Fibroblast of skin of right biceps (primary cell): ENCODE data around the gene NEK7.
"Not testable (repeated sequence)": the region's sequence is repeated elsewhere in the genome, so short reads cannot be mapped to it uniquely, and the experiment has no call there.

Experiments
- DNase-seq: peaks from one replicate; pipeline ENCODE4 v3.0.0-alpha.2; 2013

NEK7 gene

DNA sequence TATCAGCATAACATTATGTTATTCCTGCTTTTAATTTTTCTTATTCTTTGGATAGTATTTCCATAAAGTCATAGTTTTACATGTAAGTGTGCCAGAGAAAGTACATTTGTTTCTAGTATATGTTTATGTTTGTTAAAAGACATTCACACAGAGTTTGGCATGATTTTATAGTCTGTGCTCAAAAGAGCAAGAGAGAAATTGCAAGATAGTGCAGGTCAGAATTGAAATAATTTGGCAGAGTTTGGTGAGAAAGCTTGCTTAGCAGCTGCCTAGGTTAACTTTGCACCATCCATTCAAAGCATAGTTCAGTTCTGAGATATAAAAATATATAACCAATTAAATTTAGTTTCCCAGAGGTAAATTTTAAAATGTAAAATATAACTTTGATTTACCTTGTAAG, 17.0 kb downstream of the NEK7 start:
- no peak for DNase-seq

DNA sequence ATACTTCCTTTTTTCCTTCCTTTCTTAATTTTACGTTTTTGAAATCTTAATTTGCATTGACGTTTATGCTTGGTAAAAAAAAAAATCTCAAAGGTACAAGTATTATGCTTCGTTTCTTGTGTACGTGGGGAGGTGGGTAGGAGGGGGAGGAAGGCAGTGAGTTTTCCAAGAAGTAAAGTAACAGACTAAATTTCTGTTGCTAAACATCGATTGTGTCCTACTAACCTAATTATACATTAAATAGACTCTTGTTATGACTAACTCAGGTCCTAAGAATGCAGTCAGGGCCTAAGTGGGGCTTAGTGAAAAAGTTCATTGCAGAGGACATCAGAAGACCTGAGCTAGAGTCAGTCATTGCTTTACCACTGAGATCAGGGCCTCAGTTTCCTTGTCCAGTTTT, 17.5 kb downstream of the NEK7 start:
- peak; percentile 38 for DNase-seq

DNA sequence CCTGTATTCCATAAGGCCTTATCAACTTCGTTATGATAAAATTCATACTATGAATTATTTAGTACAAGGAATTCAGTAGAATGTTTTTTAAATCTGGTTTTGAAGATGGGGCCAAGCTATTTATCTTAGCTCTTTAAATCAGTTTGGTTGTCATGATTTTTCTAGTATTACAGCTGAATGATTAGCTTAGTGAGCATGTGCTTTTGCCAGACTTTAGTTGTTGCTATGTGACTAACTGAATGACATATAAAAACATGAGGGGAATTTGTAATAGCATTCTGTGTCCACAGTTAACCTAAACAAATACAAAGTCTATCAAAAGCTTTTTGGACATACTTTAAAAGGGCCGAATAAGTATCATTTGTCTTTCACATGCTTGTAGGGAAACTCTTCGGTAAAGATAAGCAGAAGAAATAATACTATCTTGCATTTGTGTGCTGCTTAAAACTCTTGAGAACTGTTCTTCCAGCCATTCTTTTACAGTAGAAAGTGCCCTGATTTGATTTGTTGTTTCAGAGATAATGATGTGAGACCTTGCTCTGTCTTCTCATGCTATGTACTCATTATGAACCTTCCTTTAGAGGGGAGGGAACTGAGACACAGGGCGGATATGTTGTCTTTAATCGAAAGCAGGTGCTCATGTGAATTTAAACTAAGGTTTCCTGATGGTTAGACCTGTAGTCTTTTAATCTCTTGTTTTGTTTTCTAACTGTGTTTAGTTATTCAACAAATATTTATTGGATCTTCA, 18.8 kb downstream of the NEK7 start:
- peak; percentile 43 for DNase-seq

DNA sequence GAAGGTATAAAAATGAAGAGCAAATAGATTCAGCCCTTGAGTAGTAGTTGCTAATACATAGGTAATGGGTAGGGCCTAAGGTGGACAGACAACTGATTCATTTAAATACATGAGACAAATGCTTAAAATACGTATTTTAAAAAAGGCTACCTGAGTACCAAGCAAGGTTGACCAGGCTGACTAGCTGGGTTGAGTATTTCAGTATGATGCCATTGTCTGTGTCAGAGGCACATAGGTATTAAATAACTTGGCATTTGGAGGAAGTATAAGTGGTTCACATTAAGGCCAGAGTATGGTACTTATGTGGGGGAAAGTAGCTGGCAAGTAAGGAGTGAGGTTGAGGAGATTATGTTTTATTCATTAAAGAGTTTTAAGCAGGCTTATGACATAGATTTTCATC, 19.4 kb downstream of the NEK7 start:
- no peak for DNase-seq

DNA sequence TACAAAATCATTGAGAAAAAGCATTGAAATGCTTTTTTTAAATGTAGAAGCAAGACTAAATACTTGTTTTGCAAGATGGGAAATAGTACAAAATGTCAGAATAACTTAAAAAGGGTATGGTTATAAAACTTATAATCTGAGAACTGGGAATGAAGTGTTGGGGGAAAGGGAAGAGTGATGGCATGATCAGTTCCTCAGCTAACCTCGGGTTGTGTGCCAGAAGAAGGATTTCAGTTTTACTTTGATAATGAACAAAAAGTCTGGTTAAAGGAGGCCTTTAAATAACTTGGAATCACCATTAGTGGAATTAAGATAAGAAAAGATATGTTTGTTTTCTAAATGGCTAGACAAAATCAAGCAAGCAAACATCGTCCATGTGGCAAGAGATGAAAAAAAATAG, 20.7 kb downstream of the NEK7 start:
- DNase-seq, result no peak

DNA sequence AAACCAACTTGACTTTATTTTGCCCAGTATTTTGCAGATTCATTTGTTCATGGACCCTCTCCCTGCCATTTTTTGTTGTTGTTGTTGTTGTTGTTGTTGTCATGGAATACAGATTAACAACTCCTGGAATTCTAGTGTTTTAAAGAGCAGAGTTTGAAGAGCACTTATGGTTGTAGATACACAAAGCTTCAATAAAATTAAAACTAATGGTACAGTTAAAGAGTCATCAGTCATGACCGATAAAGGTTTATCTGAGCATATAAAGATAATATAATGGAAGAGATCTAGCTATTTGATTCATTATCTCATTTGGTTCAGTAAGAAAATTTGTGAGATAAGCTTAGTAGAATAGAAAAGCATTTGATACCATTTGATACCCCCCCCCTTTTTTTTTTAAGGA, 21.8 kb downstream of the NEK7 start:
- no peak for DNase-seq

DNA sequence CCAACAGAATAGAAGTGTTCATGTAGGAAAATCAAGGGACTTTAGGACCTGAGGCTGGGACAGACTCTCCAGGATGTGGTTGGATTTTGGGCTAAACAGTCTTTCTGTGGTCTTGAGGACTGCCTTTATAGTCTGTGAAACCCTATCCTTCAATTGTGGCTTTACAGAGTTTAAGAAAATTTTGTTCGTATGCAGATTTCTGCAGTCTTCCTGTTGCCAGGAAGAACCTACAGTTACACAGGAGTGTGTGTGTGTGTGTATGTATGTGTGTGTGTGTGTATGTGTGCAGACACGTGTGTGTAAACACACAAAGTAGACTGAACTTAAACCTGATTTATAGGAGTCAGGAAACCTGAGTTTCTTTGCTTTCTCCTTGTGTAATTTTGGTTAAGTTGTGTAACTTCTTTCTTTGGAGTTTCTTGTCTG, 22.8 kb downstream of the NEK7 start:
- DNase-seq, result peak; percentile 74

DNA sequence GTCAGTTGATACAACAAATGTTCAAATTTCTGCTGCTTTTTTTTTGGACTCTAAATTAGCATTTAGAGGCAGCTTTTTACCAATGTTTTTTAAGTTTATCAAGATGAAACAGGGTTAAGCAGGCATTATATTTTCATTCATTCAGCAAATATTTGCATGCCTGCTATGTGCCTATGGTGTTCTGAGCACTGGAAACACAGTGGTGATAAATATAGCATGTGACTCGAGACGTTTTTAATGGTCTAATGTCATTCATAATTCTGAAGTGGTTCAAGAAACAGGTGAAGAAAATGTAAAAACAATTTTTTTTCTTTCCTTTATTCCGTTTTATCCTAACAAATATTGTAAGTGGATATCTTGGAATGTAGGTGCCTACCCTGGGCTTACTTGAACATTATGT, 26.8 kb downstream of the NEK7 start:
- DNase-seq, result no peak

DNA sequence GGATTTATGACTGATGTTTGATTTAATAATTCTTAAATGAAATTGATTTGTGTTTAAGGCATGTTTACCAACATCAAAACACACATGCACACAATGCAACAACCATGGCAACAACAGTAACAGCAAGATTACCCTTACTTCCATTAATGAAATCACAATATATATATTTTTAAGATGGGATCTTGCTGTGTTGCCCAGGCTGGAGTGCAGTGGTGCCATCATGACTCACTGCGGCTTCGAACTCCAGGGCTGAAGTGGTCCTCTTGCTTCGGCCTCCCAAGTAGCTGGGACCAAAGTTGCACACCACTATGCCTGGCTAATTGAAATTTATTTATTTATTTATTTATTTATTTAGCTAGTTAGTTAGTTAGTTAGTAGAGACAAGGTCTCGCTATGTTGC, 27.7 kb downstream of the NEK7 start:
- DNase-seq, result no peak

DNA sequence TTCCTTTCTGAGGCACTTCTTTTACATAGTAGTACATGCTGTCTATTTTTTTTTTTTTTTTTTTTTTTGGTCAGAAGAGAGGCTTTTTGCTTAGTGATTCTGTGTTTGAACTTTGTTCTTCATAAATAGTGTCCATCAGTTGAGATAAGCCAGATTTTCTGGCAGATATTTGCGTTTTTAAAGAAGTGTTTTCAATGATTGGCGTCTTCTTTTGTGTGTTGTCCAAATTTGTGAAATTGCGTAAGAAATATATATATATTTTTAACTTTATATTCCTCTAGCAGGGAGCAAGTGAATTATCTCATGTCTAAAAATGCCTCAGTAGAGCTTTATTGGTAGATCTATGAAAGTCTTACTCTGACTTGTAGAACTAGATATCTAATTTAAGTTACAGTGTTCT, 28.3 kb downstream of the NEK7 start:
- DNase-seq, result no peak

DNA sequence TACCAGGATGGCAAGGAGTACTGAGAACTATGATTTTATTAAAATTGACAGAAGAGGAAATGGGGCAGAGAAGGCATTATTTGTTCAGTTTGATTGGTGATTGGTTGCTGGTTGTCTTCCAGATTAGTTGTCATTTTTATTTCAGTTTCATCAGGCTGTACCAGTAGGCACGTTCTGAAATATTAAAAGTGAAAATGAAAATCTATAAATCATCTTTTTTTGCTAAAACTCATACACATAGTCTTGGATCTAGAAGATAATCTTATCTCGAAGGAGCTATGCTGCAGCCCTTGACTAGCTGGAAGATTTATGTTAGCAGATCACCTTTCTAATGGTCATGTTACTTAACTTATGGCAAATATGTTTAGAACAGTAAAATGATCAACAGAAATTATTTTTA, 29.0 kb downstream of the NEK7 start:
- DNase-seq, result no peak

DNA sequence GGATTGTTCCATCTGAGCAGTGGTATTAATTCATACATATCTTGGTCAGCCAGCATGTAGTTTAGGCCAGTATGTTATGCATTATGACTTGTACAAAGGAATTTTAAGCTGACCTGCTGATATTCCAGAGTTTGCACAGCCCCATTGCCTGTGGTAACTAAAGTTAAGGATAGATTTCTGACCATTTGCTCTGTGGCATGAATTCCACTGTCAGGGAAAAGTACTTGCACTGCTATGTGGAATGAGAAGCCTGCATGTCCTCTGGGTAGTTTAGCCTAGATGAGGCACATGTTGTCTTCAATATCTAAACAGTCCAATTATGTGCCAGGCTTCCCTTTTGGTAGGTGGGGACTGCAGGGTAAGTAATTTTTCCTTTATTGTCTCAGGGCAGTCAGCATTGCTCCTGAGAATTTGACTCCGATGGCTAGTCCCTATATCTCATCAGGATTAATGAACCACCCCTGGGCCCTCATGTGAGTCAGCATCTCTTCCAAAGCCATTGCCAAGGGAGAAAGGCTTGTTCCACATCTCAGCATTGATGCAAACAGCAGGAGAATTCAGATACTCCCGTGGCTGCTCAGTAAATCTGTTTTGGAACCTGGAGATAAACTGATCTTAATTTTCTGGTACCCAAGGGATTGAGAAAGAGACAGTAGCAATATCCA, 30.2 kb downstream of the NEK7 start:
- DNase-seq, result no peak

DNA sequence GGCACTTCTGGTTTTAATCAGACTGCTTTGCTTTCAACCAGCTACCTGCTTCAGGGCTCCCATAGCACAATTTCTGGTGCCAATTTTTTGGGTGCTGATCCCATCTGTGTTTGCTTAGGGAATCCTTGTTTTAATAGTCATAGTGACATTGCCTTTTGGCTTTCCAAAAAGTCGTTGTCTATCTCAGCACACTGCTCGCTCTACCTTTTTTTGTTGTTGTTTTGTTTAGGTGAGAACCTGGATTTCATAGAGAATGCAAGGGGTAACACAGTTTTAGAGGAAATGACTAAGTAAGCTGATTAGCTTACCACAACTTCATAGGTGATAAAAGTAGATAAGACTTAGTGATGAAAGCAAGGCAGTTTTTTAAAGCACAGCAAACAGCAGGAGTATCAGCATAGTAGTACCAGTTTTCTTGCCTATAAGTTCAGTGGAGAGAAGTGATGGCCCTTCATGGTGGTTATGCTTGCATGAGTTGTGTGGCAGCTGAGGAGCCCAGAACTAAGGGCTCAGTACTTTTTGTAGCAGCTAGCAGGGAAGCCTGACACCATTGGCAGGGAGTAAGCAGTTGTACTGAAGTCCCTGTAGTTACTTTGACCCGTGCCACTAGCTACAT, 31.3 kb downstream of the NEK7 start:
- DNase-seq, result no peak

DNA sequence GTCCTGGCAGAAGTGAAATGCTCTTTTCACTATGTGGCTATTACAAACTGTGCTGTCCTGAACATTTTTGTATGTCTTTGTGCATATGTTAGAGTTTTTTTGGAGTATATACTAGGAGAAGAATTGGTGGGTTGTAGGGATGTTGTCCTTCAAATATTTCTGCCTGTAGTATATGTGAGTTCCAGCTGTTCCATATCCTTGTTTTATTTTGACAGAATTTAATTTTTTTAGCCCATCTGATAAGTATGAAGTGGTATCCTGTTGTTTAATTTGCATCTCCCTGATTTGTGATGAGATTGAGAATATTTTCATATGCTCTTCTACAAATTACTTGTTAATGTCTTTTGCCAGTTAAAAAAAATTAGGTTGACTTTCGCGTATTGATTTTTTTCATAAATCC, 34.3 kb downstream of the NEK7 start:
- no peak for DNase-seq

DNA sequence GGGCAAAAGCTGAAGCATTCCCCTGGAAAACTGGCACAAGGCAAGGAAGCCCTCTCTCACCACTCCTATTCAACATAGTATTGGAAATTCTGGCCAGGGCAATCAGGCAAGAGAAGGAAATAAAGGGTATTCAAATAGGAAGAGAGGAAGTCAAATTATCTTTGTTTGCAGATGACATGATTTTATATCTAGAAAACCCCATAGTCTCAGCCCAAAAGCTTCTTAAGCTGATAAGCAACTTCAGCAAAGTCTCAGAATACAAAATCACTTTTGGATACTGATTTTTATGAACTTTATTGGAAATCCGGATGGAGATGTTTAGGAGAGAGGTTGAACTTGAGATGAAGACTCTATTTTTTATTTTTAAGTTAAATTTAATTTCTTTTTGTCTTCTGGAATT, 37.1 kb downstream of the NEK7 start:
- not testable (repeated sequence) for DNase-seq

DNA sequence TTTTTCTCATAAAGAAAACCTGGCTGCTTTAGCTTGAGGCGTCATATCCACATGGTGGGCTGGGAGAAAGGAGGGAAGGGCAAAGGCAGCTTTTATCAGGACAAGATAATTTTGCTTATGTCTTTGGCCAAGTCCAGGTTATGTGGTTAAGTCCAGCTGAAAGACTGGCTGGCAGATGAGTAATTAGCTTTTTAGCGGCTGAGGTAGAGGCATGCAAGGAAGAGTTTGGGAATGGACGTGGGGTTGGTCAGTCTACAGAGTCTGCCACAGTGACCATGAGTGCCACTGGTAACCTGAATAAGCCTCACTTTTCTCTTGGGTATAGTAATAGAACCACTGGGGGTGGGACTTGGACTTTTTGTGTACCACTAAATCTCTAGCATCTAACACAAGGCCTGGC, 39.8 kb downstream of the NEK7 start:
- no peak for DNase-seq

DNA sequence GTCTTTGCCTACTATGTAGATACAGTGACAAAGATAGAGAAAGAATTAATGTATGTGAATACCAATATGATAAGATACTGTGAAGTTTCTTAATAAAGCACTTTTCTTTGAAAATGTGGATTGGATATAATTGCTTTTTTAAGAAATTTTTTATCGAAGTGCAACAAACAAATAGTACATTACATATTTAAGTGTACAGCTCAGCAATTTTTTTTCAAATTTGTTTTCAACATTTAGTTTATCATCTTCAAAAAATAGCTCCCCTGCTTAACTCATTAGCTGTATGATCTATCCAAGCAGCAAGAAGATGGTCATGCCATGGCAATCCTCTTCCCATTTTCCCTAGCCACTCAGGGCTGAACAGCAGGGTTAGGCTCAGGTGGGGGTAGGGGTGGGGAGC, 40.5 kb downstream of the NEK7 start:
- DNase-seq, result no peak

DNA sequence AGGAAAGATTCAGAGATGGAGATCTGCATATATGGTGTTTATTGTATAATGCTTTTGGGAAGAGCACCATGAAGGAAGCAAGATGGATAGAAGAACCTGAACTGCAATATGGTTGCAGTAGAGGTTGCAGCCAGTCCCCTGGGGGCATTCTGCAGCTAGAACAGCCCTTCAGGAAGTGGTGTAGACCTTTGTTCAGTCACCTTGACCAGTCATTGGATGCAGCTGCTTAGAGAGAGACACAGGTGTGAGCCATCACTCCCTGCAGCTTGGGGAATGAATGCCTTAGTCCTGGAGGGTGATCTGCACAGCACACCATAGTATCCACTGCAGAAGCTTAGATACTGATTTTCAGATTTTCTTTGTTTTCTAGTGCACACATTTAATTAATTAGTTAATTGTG, 42.3 kb downstream of the NEK7 start:
- DNase-seq, result no peak

DNA sequence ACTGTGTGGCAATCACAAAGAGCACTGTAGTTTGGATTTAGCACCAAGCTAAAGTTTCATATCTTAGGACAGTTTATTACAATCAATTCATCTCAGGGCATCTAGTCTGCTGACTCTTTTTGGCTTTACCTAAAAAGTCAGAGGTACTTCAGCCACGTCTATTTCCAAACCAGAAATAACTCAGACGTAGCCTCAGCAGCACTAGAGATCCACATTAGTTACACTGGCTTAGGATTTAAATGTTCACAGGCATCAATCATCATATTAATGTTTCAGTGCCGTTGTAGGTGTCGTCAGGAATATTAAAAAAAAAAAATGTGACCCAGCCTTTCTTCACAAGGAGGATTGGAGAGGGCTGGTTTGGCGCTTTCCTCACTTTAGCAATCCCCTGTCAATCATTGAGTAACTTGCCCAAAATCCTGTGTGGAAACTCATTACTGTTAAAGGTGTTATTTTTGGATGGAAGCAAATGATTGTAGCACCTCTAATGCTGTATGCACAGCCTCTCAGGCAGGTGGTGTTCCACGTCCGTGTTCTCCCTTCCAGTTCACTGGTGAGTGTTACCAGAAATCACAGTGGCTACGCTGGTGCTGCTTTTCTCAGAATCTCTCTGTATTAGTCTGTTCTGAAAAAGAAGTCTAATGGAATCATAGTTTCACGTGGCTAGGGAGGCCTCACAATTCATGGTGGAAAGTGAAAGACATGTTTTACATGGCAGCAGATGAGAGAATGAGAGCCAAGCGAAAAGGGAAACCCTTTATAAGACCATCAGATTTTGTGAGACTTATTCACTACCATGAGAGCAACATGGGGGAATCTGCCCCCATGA, 45.4 kb downstream of the NEK7 start:
- DNase-seq, result no peak

DNA sequence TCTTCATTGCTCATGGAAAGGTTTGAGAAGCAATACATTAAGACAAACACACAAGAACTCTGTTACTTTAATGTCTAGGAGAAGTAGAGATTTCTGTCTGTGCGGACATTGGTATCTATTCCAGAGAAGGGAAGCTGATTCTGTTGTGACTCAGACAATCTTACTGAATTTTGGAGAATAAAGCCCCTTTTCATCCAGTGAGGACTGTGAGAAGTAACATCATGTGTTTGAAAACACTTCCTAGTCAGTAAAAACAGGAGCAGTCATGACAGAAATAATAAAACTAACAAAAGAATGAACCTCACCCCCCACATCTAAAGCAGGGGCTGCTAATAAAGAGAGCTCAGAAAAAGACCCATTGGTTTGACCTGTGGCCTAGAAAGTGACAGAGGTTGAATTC, 46.6 kb downstream of the NEK7 start:
- no peak for DNase-seq

DNA sequence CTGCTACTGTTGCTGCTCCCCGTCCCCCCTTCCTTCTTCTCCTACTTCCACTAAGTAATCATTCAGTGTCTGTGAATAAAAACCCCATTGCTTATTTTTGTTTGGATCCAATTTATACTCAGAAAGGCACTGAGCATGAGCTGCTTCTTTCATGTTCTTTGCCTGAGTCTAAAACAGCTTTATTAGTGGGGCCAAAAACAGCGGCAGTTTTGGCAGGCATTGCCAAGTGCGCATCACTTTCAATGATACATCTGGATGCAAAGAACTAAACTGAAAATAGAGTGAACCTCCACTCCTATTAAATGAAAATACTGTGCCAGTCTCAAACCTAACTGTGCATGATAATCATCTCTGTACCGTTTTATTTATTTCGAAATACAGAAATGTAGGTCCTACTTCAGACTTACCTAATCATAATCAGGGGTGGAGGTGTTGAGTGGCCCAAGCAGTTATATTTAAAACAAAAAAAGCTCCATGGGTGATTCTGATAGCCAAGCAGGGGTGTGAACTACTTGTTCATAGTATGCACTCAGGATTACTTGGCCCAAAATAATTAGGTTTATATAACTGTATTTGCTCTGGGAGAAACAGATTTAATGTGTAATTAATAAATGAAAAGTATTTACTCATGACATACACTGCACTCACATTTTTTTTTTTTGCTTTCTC, 48.4 kb downstream of the NEK7 start:
- DNase-seq, result no peak

DNA sequence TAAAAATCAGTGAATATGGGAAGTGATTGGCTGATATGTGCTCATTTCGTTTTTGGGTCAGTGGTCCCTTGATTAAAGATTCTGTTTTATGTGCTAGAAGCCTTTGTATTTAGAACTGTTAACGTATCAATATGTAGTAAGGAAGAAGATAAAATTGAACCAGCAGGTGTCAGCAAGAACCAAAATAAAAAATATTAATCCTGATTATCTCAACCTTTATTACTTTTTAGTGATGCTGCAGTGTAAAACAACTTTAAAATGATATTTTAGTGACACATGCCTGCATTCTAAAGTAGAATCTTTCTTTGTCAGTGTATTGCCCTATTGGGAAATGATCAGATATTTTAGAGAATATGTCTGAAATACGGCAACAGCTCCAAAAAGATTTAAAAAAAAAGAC, 49.5 kb downstream of the NEK7 start:
- no peak for DNase-seq

DNA sequence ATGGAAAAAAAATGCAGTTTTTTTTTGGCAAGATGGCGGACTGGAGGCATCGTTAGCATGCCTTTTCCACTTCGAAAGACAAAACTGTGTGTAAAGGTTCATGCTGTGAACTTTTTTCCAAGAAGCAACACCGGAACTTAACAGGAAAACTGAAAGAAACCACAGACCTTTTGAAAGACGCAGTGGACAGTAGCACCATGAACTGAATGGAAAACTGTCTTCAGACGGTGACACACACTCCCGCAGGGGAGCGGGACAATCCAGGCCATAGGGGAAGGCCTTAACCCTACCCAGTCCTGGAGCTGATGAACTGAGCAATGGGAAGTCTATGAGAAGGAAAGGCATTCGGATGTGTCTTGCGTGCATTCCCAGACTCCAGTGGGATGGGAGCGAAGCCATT, 54.9 kb downstream of the NEK7 start:
- DNase-seq, result no peak
